ENCODE results near the gene ABHD4.

ABHD4 gene

GRCh38 chr14:22569737-22570131 is 28.4 kb upstream of the ABHD4 start:
- TF ChIP-seq CTCF (IDR thresholded peaks at IDR 0.05; ENCODE audit: low read depth, low read length, missing control alignments): no peak
- H3K4me3 ChIP-seq (replicated peaks; ENCODE audit: low read depth, low read length): no peak overlapping the region
- no peak for DNase-seq (ENCODE audit: extremely low read depth, low read depth)

GRCh38 chr14:22570132-22570949 is 27.8 kb upstream of the ABHD4 start:
- H3K4me3 ChIP-seq (replicated peaks; ENCODE audit: low read depth, low read length): no peak overlapping the region
- peak; percentile 69 for TF ChIP-seq CTCF (IDR thresholded peaks at IDR 0.05; ENCODE audit: low read depth, low read length, missing control alignments)
- DNase-seq (ENCODE audit: extremely low read depth, low read depth): no peak

GRCh38 chr14:22572562-22573058 is 25.5 kb upstream of the ABHD4 start:
- H3K4me3 ChIP-seq (replicated peaks; ENCODE audit: low read depth, low read length): no peak overlapping the region
- no peak for DNase-seq (ENCODE audit: extremely low read depth, low read depth)
- no peak for TF ChIP-seq CTCF (IDR thresholded peaks at IDR 0.05; ENCODE audit: low read depth, low read length, missing control alignments)

- TF ChIP-seq CTCF (IDR thresholded peaks at IDR 0.05; ENCODE audit: low read depth, low read length, missing control alignments): no peak
- no peak overlapping the region for H3K4me3 ChIP-seq (replicated peaks; ENCODE audit: low read depth, low read length)
- DNase-seq (ENCODE audit: extremely low read depth, low read depth): no peak
Observed at GRCh38 chr14:22573804-22574203, 24.3 kb upstream of the ABHD4 start.

GRCh38 chr14:22577334-22577908 is 20.7 kb upstream of the ABHD4 start:
- TF ChIP-seq CTCF (IDR thresholded peaks at IDR 0.05; ENCODE audit: low read depth, low read length, missing control alignments): no peak
- H3K4me3 ChIP-seq (replicated peaks; ENCODE audit: low read depth, low read length): no peak overlapping the region
- DNase-seq (ENCODE audit: extremely low read depth, low read depth): no peak

GRCh38 chr14:22579236-22579635 is 18.9 kb upstream of the ABHD4 start:
- DNase-seq (ENCODE audit: extremely low read depth, low read depth): no peak
- H3K4me3 ChIP-seq (replicated peaks; ENCODE audit: low read depth, low read length): no peak overlapping the region
- TF ChIP-seq CTCF (IDR thresholded peaks at IDR 0.05; ENCODE audit: low read depth, low read length, missing control alignments): no peak

Data from HFF-Myc (cell line).